Esophagus squamous epithelium (tissue), 5 donors: ENCODE results near the gene WIPF3. TPM values are rescaled to one million over a fixed set of nuclear protein-coding genes. Genes with fewer than 3 reads are reported as not detected.

Experiments used
- DNase-seq: peaks from one replicate; lab custom pipeline; 2025; lab: John Stamatoyannopoulos, UW
- H3K27ac ChIP-seq, 4 donors: fragments of 200-600 bp; sonication (generic); one replicate each; pipeline ENCODE4 v1.5.1; 2016 to 2019; ENCODE audit warnings: mild to moderate bottlenecking in 1 of 4
- H3K27me3 ChIP-seq, 4 donors: fragments of 200-600 bp; sonication (generic); 1 replicate in 3 of 4; 2 replicates in 1 of 4; pipeline versions ENCODE4 v1.5.1 to v1.6.0; 2017 to 2021; ENCODE audit warnings: antibody characterized with exemption in 1 of 4
- H3K36me3 ChIP-seq, 3 donors: fragments of 200-600 bp; sonication (generic); one replicate each; pipeline ENCODE4 v1.5.1; 2016 to 2019
- H3K4me1 ChIP-seq, 3 donors: fragments of 200-600 bp; sonication (generic); one replicate each; pipeline ENCODE4 v1.5.1; 2017 to 2019
- H3K4me3 ChIP-seq, 4 donors: fragments of 200-600 bp; sonication (generic); 1 replicate in 3 of 4; 2 replicates in 1 of 4; pipeline ENCODE4 v1.5.1; 2016 to 2019; ENCODE audit warnings: mild to moderate bottlenecking in 2 of 4, moderate library complexity in 1 of 4
- H3K9me3 ChIP-seq, 3 donors: fragments of 200-600 bp; sonication (generic); one replicate each; pipeline ENCODE4 v1.5.1; 2016 to 2019
- CTCF ChIP-seq, 6 experiments: fragments of 450-650 bp in 4 of 6; fragments of 200-600 bp in 2 of 6; sonication (generic) in 2 of 6; IDR thresholded peaks; one replicate each; pipeline ENCODE4 v1.5.1; 2016 to 2019; ENCODE audit warnings: antibody characterized with exemption in 6 of 6, mild to moderate bottlenecking in 4 of 6, moderate library complexity in 4 of 6
- POLR2A ChIP-seq, 4 donors: fragments of 450-650 bp; IDR thresholded peaks; one replicate each; pipeline ENCODE4 v1.6.1; 2017; ENCODE audit warnings: antibody characterized with exemption in 4 of 4, mild to moderate bottlenecking in 4 of 4, moderate library complexity in 3 of 4
- WGBS, 2 donors: methylation state at CpG; one replicate each; pipeline ENCODE4 v1.1.5; 2018; 5-methylcytosine and 5-hydroxymethylcytosine counted together
- intact Hi-C: fragments of 100-400 bp; cut with DNase I; formaldehyde crosslinking; loops from one replicate; pipeline ENCODE4 v1.15.0; 2022
- total RNA-seq, 4 donors: library from RNA; depleted of rRNA; stranded (reverse); fragments of >200 nt; gene quantifications; one replicate each; pipeline ENCODE4 v1.1.0, GENCODE V29; 2016
- donor health status: DM: yes; HTN: yes; CAD: no.

WIPF3 gene
- total RNA-seq, 4 donors from 2014 or later: 0.18 to 1.1 (median 0.61) TPM; not detected in 1

DNA sequence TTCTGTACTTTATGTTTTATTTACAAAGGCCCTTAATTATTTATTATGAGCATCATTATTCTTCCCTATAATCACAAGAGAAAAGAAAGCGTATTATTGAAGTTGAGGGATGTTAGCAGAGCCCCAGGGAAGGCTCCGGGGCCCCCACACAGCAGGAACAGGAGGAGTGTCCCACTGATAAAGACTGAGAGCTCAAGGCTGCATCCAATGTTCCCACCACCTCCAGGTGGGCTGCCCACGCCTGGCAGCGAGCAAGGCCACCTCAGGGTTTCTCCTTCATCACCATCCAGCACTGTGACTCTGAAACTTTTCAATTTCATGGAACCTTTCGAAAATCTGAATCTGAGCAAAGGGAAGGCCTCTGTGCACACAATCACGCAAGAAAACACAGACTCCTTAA is 35.9 kb upstream of the WIPF3 start:
- WGBS, 2 donors: 72 to 86% methylated on average over 5 to 6 of the region's 6 CpGs
- peaks cover 0 to 8% (median 0%) of the 10 kb centered on the region in 4 donors for H3K27me3 ChIP-seq
- no peaks in the 10 kb centered on the region for H3K9me3 ChIP-seq
- no peak for DNase-seq
- H3K4me3 ChIP-seq: no peak overlapping the region
- intact Hi-C loops: no loop called here
- H3K4me1 ChIP-seq: no peaks in the 10 kb centered on the region
- H3K36me3 ChIP-seq: no peaks in the 10 kb centered on the region
- TF ChIP-seq POLR2A (IDR thresholded peaks at IDR 0.05): no peak
- no peak for TF ChIP-seq CTCF (IDR thresholded peaks at IDR 0.05)
- H3K27ac ChIP-seq: no peak overlapping the region

DNA sequence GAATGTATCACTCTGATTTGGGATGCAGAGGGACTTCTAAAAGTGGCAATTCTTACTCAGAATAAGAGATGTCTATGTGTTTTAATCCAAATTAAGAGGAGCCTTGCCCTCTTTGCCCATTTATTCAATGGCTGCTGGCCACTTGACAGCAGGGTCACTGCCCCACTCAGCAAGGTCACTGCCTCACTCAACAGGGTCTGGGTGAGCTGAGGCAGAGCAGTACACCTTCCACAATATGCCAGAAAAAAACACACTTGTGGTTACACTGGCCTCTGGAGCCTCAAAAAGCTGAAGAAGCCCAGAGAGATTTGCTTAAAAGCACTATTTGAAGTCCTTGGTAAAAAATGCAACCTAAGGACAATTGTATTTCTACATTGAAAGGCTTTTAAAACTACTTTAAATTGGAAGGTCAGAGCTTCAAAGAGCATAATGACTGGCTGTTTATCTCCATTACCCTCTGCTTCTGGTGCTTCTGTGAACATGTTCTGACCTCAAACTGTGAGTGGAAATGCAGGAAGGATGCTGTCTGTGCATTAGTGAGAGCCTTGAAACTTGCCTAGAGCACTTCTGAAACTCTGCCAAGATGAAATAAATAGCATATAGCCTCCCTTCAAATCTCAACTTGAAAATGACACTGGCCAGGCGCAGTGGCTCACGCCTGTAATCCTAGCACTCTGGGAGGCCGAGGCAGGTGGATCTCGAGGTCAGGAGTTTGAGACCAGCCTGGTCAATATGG is 35.1 kb upstream of the WIPF3 start:
- no peak overlapping the region for H3K4me3 ChIP-seq
- no peak overlapping the region for H3K27ac ChIP-seq
- intact Hi-C loops: no loop called here
- DNase-seq: no peak
- TF ChIP-seq POLR2A (IDR thresholded peaks at IDR 0.05): no peak
- no peak for TF ChIP-seq CTCF (IDR thresholded peaks at IDR 0.05)
- no peaks in the 10 kb centered on the region for H3K4me1 ChIP-seq
- H3K27me3 ChIP-seq: peaks cover 0 to 11% (median 0%) of the 10 kb centered on the region in 4 donors
- no peaks in the 10 kb centered on the region for H3K9me3 ChIP-seq
- 50 to 58% methylated on average over 4 of the region's 4 CpGs for WGBS, 2 donors
- no peaks in the 10 kb centered on the region for H3K36me3 ChIP-seq

- WGBS, 2 donors: 80 to 97% methylated on average over 2 of the region's 2 CpGs
- H3K4me3 ChIP-seq: no peak overlapping the region
- no peaks in the 10 kb centered on the region for H3K9me3 ChIP-seq
- H3K4me1 ChIP-seq: no peaks in the 10 kb centered on the region
- H3K36me3 ChIP-seq: no peaks in the 10 kb centered on the region
- no peak overlapping the region for H3K27ac ChIP-seq
- no peak for DNase-seq
- peaks cover 0 to 44% (median 0%) of the 10 kb centered on the region in 4 donors for H3K27me3 ChIP-seq
- TF ChIP-seq POLR2A (IDR thresholded peaks at IDR 0.05) (no peak), CTCF (IDR thresholded peaks at IDR 0.05) (no peak)
- intact Hi-C loops: no loop called here
Measured at GRCh38 chr7:29779017-29779416, 27.3 kb upstream of the WIPF3 start.

GRCh38 chr7:29780346-29780745 is 26.0 kb upstream of the WIPF3 start:
- H3K4me1 ChIP-seq: no peaks in the 10 kb centered on the region
- no peak for DNase-seq
- TF ChIP-seq CTCF (IDR thresholded peaks at IDR 0.05) (no peak), POLR2A (IDR thresholded peaks at IDR 0.05) (no peak)
- H3K4me3 ChIP-seq: no peak overlapping the region
- H3K27ac ChIP-seq: no peak overlapping the region
- 81 to 93% methylated on average over 2 of the region's 2 CpGs for WGBS, 2 donors
- H3K36me3 ChIP-seq: no peaks in the 10 kb centered on the region
- H3K9me3 ChIP-seq: no peaks in the 10 kb centered on the region
- intact Hi-C loops: no loop called here
- H3K27me3 ChIP-seq: peaks cover 0 to 44% (median 0%) of the 10 kb centered on the region in 4 donors

- Histone ChIP-seq H3K4me1 (no peaks in the 10 kb centered on the region), H3K4me3 (no peak overlapping the region), H3K9me3 (no peaks in the 10 kb centered on the region), H3K36me3 (no peaks in the 10 kb centered on the region), H3K27ac (no peak overlapping the region), H3K27me3 (peaks cover 0 to 18% (median 0%) of the 10 kb centered on the region in 4 donors)
- TF ChIP-seq POLR2A (IDR thresholded peaks at IDR 0.05): no peak
- TF ChIP-seq CTCF (IDR thresholded peaks at IDR 0.05): no peak
- DNase-seq: no peak
- WGBS, 2 donors: 43 to 63% methylated on average over 1 of the region's 2 CpGs
- intact Hi-C loops: no loop called here
Measured at GRCh38 chr7:29783671-29784070, 22.6 kb upstream of the WIPF3 start.
